Measurements from ENCODE around the gene CCDC171.

- no peak for TF ChIP-seq CTCF (IDR thresholded peaks at IDR 0.05; ENCODE audit: insufficient read depth, low read length, poor library complexity, severe bottlenecking)
- TF ChIP-seq EZH2phosphoT487 (conservative IDR thresholded peaks at IDR 0.05; ENCODE audit: low read length), result no peak
Measured at GRCh38 chr9:15959663-15960062, 406.8 kb downstream of the CCDC171 start.

Measured in SU-DHL-6 (cell line).